HFFc6 (cell line): ENCODE results near the gene RAD1. TPM values are rescaled to one million over a fixed set of nuclear protein-coding genes. Genes with fewer than 3 reads are reported as not detected.
A peak's percentile ranks its signal among the peaks of the same experiment; 100 is the strongest.

Source experiments
- DNase-seq: peaks from one replicate; pipeline ENCODE4 v3.0.0-alpha.2; 2018
- H3K27ac Mint-ChIP-seq: 2 replicates; pipeline ENCODE4 v1.8.0; 2020; ENCODE audit warnings: mild to moderate bottlenecking, mixed read lengths
- H3K27me3 Mint-ChIP-seq: 2 replicates; pipeline ENCODE4 v1.8.0; 2021; ENCODE audit warnings: mild to moderate bottlenecking, moderate library complexity, mixed read lengths; ENCODE audit not compliant: insufficient read depth
- H3K36me3 Mint-ChIP-seq: 2 replicates; pipeline ENCODE4 v1.8.0; 2021; ENCODE audit warnings: low read depth, mixed read lengths
- H3K4me1 Mint-ChIP-seq: 2 replicates; pipeline ENCODE4 v1.8.0; 2020; ENCODE audit warnings: low read depth, mixed read lengths
- H3K4me3 Mint-ChIP-seq: 2 replicates; pipeline ENCODE4 v1.8.0; 2020; ENCODE audit warnings: mild to moderate bottlenecking, moderate library complexity, mixed read lengths
- H3K9me3 Mint-ChIP-seq: 2 replicates; pipeline ENCODE4 v1.8.0; 2020; ENCODE audit warnings: mild to moderate bottlenecking, mixed read lengths
- total RNA-seq, 6 experiments: library from RNA; stranded (reverse); fragmentation: NEBNext Ultra II Directional; extraction: Animal tissue kit (Norgen Biotek cat#: 25700); gene quantifications; 2 replicates in 1 of 6; 3 replicates in 5 of 6; pipeline ENCODE4 v1.2.3, GENCODE V29; 2021
- TF ChIP-seq, protein P1 (sequence below): fragments of 200-600 bp; sonication (generic); IDR thresholded peaks from 2 replicates; pipeline ENCODE4 v1.5.0; 2021; ENCODE audit warnings: antibody characterized with exemption, mild to moderate bottlenecking

The RAD1 gene
- total RNA-seq, 6 experiments from 2014 or later = 32.7 to 39.3 (median 35.0) TPM

DNA sequence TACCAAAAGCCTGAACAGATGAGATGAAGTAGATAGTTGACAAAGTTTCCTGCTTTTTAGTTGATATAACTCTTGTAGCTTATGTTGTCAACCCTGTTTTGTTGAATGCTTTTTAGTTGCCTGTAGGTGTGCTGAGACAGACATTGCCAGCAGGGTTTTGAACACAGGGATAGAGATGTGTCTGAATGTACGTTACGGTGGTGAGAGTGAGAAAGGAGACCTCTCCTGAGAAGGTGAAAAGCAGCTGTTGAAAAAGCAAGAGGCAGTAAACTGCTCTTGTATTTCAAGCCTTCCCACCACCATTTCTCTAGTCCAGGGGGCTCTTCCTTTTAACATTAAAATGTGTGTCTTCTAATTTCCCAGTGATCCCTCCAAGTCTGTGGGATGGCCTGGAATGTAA is 28.7 kb upstream of the RAD1 start:
- H3K27ac Mint-ChIP-seq = no peak overlapping the region
- no peaks in the 10 kb centered on the region; the same call in 1 of the 2 replicates for H3K27me3 Mint-ChIP-seq
- no peaks in the 10 kb centered on the region for H3K9me3 Mint-ChIP-seq
- H3K4me3 Mint-ChIP-seq = no peak overlapping the region
- H3K4me1 Mint-ChIP-seq = no peaks in the 10 kb centered on the region
- TF ChIP-seq, protein P1, sequence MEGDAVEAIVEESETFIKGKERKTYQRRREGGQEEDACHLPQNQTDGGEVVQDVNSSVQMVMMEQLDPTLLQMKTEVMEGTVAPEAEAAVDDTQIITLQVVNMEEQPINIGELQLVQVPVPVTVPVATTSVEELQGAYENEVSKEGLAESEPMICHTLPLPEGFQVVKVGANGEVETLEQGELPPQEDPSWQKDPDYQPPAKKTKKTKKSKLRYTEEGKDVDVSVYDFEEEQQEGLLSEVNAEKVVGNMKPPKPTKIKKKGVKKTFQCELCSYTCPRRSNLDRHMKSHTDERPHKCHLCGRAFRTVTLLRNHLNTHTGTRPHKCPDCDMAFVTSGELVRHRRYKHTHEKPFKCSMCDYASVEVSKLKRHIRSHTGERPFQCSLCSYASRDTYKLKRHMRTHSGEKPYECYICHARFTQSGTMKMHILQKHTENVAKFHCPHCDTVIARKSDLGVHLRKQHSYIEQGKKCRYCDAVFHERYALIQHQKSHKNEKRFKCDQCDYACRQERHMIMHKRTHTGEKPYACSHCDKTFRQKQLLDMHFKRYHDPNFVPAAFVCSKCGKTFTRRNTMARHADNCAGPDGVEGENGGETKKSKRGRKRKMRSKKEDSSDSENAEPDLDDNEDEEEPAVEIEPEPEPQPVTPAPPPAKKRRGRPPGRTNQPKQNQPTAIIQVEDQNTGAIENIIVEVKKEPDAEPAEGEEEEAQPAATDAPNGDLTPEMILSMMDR = no peak
- peaks cover 15% of the 10 kb centered on the region for H3K36me3 Mint-ChIP-seq
- no peak for DNase-seq

- Mint-ChIP-seq H3K27ac (no peak overlapping the region), H3K9me3 (no peaks in the 10 kb centered on the region), H3K36me3 (peaks cover 18% of the 10 kb centered on the region), H3K27me3 (no peaks in the 10 kb centered on the region; the same call in 1 of the 2 replicates), H3K4me3 (no peak overlapping the region), H3K4me1 (no peaks in the 10 kb centered on the region)
- TF ChIP-seq, protein P1 = no peak
- DNase-seq = no peak
Measured at GRCh38 chr5:34941936-34942335, 26.6 kb upstream of the RAD1 start.

DNA sequence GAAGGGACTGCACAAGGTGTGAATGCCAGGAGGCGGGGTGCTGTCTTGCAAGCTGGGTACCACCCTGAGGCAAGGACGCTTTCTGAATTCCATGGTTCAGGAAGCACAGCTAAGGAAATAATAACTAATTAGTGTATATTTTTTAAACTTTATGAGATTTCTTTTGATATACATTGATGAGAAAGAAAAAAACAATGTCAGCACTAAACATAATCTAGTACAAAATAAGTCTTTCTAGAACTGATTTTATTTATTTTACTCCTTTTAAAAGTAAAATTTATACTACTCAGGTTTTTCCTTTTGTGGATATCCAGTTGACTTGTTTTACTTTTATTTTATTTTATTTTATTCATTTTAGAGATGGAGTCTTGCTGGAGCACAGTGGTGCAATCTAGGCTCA is 17.6 kb upstream of the RAD1 start:
- H3K4me3 Mint-ChIP-seq = no peak overlapping the region
- no peaks in the 10 kb centered on the region for H3K9me3 Mint-ChIP-seq
- peaks cover 30% of the 10 kb centered on the region for H3K4me1 Mint-ChIP-seq
- TF ChIP-seq, protein P1 = no peak
- H3K27me3 Mint-ChIP-seq = no peaks in the 10 kb centered on the region; the same call in none of the 2 replicates
- H3K36me3 Mint-ChIP-seq = peaks cover 28% of the 10 kb centered on the region
- DNase-seq = no peak
- H3K27ac Mint-ChIP-seq = no peak overlapping the region

DNA sequence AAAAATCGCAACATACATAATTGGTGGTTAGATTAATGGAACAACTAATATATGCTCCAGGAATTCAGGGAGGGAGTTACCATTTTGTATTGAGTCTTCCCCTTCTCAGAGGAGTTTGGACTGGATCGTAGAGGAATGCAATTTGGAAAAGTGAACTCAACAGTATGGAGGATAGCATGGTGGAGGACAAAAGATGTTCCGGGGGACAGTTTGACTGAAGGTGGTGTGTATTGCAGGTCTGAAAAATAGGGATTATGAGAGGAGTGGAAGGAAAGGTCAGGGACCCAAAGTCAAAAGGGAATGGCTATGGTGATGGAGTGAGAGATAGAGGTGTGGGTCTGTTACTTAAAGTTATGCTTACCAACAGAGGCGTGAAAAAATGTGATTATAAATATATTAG is 15.6 kb upstream of the RAD1 start:
- peak overlapping the region; percentile 86 for H3K4me3 Mint-ChIP-seq
- DNase-seq = no peak
- no peaks in the 10 kb centered on the region for H3K9me3 Mint-ChIP-seq
- H3K27ac Mint-ChIP-seq = peak overlapping the region; percentile 74
- TF ChIP-seq, protein P1 = no peak
- no peaks in the 10 kb centered on the region; the same call in none of the 2 replicates for H3K27me3 Mint-ChIP-seq
- peaks cover 30% of the 10 kb centered on the region for H3K4me1 Mint-ChIP-seq
- peaks cover 25% of the 10 kb centered on the region for H3K36me3 Mint-ChIP-seq

- Mint-ChIP-seq H3K4me3 (peak overlapping the region; percentile 86), H3K27ac (peak overlapping the region; percentile 74), H3K36me3 (peaks cover 23% of the 10 kb centered on the region), H3K4me1 (peaks cover 30% of the 10 kb centered on the region), H3K9me3 (no peaks in the 10 kb centered on the region), H3K27me3 (no peaks in the 10 kb centered on the region; the same call in none of the 2 replicates)
- TF ChIP-seq, protein P1 = no peak
- DNase-seq = peak; percentile 63
Measured at GRCh38 chr5:34930462-34930844, 15.1 kb upstream of the RAD1 start.
